A549 (cell line): ENCODE data around the gene SLC1A4. TPM values are rescaled to one million over a fixed set of nuclear protein-coding genes. Genes with fewer than 3 reads are reported as not detected.
A peak's percentile ranks its signal among the peaks of the same experiment; 100 is the strongest.

Experiments used
- ATAC-seq, 2 experiments: fragments of 200-7000 bp in 1 of 2; fragments of >200 bp in 1 of 2; cut with Nextera tagmentation in 1 of 2; cut with Tn5 transposase in 1 of 2; 3 replicates each; pipeline versions ENCODE4 v1.8.0 to v1.9.1; 2018 to 2020; ENCODE audit warnings: mild to moderate bottlenecking in 1 of 2, moderate library complexity in 1 of 2
- CTCF ChIA-PET: fragments of 300-600 bp; sonication (Branson Sonifier 250); formaldehyde crosslinking; extraction: SDS; loops from one replicate; lab custom pipeline; 2021; ENCODE audit warnings: antibody characterized with exemption, inconsistent platforms; lab: Yijun Ruan, JAX
- POLR2A ChIA-PET: fragments of 350-600 bp; formaldehyde crosslinking; extraction: SDS; loops from one replicate; lab custom pipeline; 2021; ENCODE audit warnings: antibody characterized with exemption, inconsistent platforms; lab: Yijun Ruan, JAX
- DNase-seq, 2 experiments: peaks; one replicate each; pipeline versions ENCODE4 v3.0.0 to v3.0.0-alpha.2; 2011 to 2016; ENCODE audit warnings: low read depth in 1 of 2, low spot score in 1 of 2
- FAIRE-seq: peaks from 2 replicates; lab custom pipeline; 2011; peaks lifted over from hg19 to GRCh38; lab: Jason Lieb, UNC
- H3K27ac ChIP-seq, 2 experiments: fragments of >200 bp; sonication (Bioruptor Twin); formaldehyde crosslinking; 3 replicates each; pipeline ENCODE4 v1.5.1; 2016 to 2017
- H3K4me1 ChIP-seq: fragments of >200 bp; sonication (Bioruptor Twin); formaldehyde crosslinking; 3 replicates; pipeline ENCODE4 v1.6.1; 2016
- H3K4me2 ChIP-seq: fragments of >200 bp; sonication (Bioruptor Twin); formaldehyde crosslinking; 3 replicates; pipeline ENCODE4 v1.6.1; 2016
- H3K4me3 ChIP-seq: fragments of >200 bp; sonication (Bioruptor Twin); formaldehyde crosslinking; 3 replicates; pipeline ENCODE4 v1.5.1; 2016
- H3K9me3 ChIP-seq: fragments of >200 bp; sonication (Bioruptor Twin); formaldehyde crosslinking; 3 replicates; pipeline ENCODE4 v1.6.1; 2016
- EHMT2 ChIP-seq: fragments of 200-600 bp; sonication (generic); IDR thresholded peaks from 2 replicates; pipeline ENCODE4 v1.6.1; 2016; ENCODE audit warnings: antibody characterized with exemption, low read depth, mild to moderate bottlenecking, moderate library complexity
- ESRRA ChIP-seq: fragments of 150-350 bp; IDR thresholded peaks from 2 replicates; pipeline ENCODE4 v1.6.1; 2014; ENCODE audit warnings: mild to moderate bottlenecking, low read length, borderline replicate concordance
- FOXS1 ChIP-seq: fragments of 250-450 bp; sonication (Bioruptor Pico); IDR thresholded peaks from 2 replicates; pipeline ENCODE4 v1.5.0; 2020; ENCODE audit warnings: mild to moderate bottlenecking, moderate library complexity
- JUNB ChIP-seq: fragments of >200 bp; sonication (Bioruptor Twin); formaldehyde crosslinking; IDR thresholded peaks from 2 replicates; pipeline ENCODE4 v1.6.1; 2016
- NPAS2 ChIP-seq: fragments of 250-450 bp; sonication (Bioruptor Pico); IDR thresholded peaks from 2 replicates; pipeline ENCODE4 v1.8.0; 2022; ENCODE audit warnings: mild to moderate bottlenecking, moderate library complexity, borderline replicate concordance
- PHF8 ChIP-seq: fragments of 200-600 bp; sonication (generic); IDR thresholded peaks from 2 replicates; pipeline ENCODE4 v1.6.1; 2016; ENCODE audit warnings: low read depth, mild to moderate bottlenecking, antibody characterized with exemption, moderate library complexity, borderline replicate concordance
- SREBF2 ChIP-seq: fragments of 450-650 bp; IDR thresholded peaks from 2 replicates; pipeline ENCODE4 v1.6.1; 2014; ENCODE audit warnings: mild to moderate bottlenecking, moderate library complexity
- ZC3H11A ChIP-seq: fragments of 450-650 bp; IDR thresholded peaks from 2 replicates; pipeline ENCODE4 v1.6.1; 2014; ENCODE audit warnings: antibody characterized with exemption, mild to moderate bottlenecking
- ZFP36 ChIP-seq: fragments of 450-650 bp; IDR thresholded peaks from 2 replicates; pipeline ENCODE4 v1.6.1; 2014; ENCODE audit warnings: borderline replicate concordance; ENCODE audit not compliant: partially characterized antibody
- WGBS: methylation state at CpG from one replicate; pipeline ENCODE4 v1.1.6; 2017; ENCODE audit errors: missing lambda C conversion rate; 5-methylcytosine and 5-hydroxymethylcytosine counted together
- polyA plus RNA-seq, 4 experiments: library from polyadenylated mRNA; depleted of rRNA in 3 of 4; stranded (reverse); fragments of >200 nt; fragmentation: RNase III in 1 of 4; extraction: RNeasy Plus Mini Kit Qiagen cat#74134 plus additional on column Dnase treatment in 1 of 4; gene quantifications; 2 replicates in 3 of 4; 3 replicates in 1 of 4; pipeline ENCODE4 v1.2.3, GENCODE V29; 2011 to 2017
- TF ChIP-seq, protein P1 (sequence below): IDR thresholded peaks from 2 replicates; pipeline ENCODE4 v1.6.1; 2012
- TF ChIP-seq, protein P2 (sequence below): fragments of 450-650 bp; IDR thresholded peaks from 2 replicates; pipeline ENCODE4 v1.6.1; 2014; ENCODE audit warnings: antibody characterized with exemption
- TF ChIP-seq, protein P3 (sequence below): fragments of >200 bp; sonication (Bioruptor Twin); formaldehyde crosslinking; IDR thresholded peaks from 3 replicates; pipeline ENCODE4 v1.5.1; 2016
- TF ChIP-seq, protein P4 (sequence below): fragments of >200 bp; sonication (Bioruptor Twin); formaldehyde crosslinking; IDR thresholded peaks from 2 replicates; pipeline ENCODE4 v1.6.1; 2016
- TF ChIP-seq, protein P5 (sequence below): fragments of 200-600 bp; sonication (generic); IDR thresholded peaks from 2 replicates; pipeline ENCODE4 v1.6.1; 2016; ENCODE audit warnings: antibody characterized with exemption, mild to moderate bottlenecking, moderate library complexity

SLC1A4 gene
- polyA plus RNA-seq, 2 of the 4 experiments (the other 2 are of a cell fraction) = 9.1 to 26.4 TPM

DNA sequence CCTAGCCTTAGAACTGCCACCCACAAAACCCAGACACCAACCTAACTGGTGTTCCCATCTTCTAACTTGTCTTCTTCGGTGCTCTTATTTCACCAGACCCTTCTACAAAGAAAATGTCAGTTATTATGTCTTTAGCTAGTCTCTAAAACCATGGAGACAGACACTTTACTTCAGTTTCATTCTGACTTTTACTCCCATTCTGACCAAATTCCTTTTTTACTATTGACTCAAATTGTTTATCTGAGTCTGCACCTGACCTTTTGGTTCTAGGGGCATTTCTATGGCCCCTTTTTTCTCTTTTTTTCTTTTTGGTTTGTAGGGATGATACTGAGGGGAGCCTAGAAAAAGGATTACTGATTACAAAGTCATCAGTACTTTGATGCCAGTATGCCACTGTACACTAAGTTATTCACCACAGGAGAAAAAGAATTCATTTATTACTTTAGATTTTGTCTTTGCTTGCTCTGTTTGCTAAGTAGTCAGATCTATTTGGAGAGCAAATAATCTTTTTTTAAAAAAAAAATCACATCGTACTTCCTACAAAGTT is 6.8 kb upstream of the SLC1A4 start:
- Histone ChIP-seq H3K9me3 (no peaks in the 10 kb centered on the region), H3K4me3 (no peak overlapping the region)
- CTCF ChIA-PET = interaction anchor here (0.9 to 1.7 kb wide), 2 partner anchors 18 to 65 kb away, joined by 3 to 7 read pairs; no protein-coding TSS in a partner anchor
- ATAC-seq = no peak
- TF ChIP-seq, protein P1, sequence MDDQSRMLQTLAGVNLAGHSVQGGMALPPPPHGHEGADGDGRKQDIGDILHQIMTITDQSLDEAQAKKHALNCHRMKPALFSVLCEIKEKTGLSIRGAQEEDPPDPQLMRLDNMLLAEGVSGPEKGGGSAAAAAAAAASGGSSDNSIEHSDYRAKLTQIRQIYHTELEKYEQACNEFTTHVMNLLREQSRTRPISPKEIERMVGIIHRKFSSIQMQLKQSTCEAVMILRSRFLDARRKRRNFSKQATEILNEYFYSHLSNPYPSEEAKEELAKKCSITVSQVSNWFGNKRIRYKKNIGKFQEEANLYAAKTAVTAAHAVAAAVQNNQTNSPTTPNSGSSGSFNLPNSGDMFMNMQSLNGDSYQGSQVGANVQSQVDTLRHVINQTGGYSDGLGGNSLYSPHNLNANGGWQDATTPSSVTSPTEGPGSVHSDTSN = no peak
- TF ChIP-seq PHF8 = no peak
- TF ChIP-seq, protein P2, sequence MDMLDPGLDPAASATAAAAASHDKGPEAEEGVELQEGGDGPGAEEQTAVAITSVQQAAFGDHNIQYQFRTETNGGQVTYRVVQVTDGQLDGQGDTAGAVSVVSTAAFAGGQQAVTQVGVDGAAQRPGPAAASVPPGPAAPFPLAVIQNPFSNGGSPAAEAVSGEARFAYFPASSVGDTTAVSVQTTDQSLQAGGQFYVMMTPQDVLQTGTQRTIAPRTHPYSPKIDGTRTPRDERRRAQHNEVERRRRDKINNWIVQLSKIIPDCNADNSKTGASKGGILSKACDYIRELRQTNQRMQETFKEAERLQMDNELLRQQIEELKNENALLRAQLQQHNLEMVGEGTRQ = no peak
- no peak for TF ChIP-seq ESRRA
- TF ChIP-seq, protein P3, sequence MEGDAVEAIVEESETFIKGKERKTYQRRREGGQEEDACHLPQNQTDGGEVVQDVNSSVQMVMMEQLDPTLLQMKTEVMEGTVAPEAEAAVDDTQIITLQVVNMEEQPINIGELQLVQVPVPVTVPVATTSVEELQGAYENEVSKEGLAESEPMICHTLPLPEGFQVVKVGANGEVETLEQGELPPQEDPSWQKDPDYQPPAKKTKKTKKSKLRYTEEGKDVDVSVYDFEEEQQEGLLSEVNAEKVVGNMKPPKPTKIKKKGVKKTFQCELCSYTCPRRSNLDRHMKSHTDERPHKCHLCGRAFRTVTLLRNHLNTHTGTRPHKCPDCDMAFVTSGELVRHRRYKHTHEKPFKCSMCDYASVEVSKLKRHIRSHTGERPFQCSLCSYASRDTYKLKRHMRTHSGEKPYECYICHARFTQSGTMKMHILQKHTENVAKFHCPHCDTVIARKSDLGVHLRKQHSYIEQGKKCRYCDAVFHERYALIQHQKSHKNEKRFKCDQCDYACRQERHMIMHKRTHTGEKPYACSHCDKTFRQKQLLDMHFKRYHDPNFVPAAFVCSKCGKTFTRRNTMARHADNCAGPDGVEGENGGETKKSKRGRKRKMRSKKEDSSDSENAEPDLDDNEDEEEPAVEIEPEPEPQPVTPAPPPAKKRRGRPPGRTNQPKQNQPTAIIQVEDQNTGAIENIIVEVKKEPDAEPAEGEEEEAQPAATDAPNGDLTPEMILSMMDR = no peak
- TF ChIP-seq, all 56 proteins: peak for 0
- POLR2A ChIA-PET = no interaction called here
- 22% methylated on average over 2 of the region's 2 CpGs for WGBS
- FAIRE-seq (no peak), DNase-seq (no peak)
- Histone ChIP-seq H3K27ac (no peak overlapping the region), H3K4me2 (peak overlapping the region; percentile 21; the same call in 2 of the 3 replicates), H3K4me1 (peaks cover 28% of the 10 kb centered on the region)

DNA sequence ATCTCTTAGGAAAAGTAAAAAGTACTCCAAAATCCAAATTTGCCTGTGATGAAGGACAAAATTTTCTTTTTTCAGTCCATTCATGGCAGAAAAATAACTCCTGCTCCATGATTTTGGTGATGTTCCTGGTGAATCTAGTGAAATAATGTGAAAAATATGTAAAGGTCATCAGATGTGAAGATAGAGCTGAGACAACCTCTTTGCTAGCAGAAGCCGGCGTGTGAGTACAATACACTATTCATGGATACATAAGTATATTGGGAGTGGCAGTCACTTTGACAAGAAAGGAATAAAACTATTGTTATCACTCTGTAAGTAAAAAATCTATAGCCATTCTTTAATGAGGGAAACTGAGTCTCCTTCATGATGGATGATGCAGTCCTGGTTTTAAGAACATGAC is 6.3 kb upstream of the SLC1A4 start:
- H3K4me1 ChIP-seq = peaks cover 34% of the 10 kb centered on the region
- 60% methylated on average over 2 of the region's 2 CpGs for WGBS
- H3K4me2 ChIP-seq = peak overlapping the region; percentile 21; the same call in 1 of the 3 replicates
- FAIRE-seq (no peak), DNase-seq (no peak)
- H3K9me3 ChIP-seq = no peaks in the 10 kb centered on the region
- no peak overlapping the region for H3K27ac ChIP-seq
- no peak overlapping the region for H3K4me3 ChIP-seq
- POLR2A ChIA-PET = no interaction called here
- TF ChIP-seq ZC3H11A (no peak), FOXS1 (CRISPR knock-in tag) (no peak)
- TF ChIP-seq, all 56 proteins: peak for 0
- CTCF ChIA-PET = interaction anchor here (0.9 to 1.7 kb wide), 2 partner anchors 19 to 65 kb away, joined by 3 to 7 read pairs; no protein-coding TSS in a partner anchor
- no peak for ATAC-seq

DNA sequence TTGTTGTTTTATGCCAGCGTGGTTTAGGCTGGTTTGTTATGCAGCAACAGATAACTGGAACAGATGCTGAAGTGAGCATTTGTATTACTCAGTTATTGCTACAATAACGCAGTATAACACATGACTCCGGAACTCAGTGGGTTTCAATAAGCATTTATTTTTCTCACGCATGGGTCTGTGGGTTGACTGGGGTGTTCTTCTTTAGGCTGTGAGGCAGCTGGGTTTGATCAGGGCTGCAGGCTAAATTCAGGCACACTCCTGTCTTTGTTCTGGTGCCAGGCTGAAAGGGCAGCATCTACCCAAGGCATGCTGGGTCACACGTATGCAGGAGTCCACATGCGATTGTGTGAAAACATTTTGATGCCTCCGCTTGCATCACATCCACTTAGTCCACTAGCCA is 3.8 kb upstream of the SLC1A4 start:
- ATAC-seq (no peak), FAIRE-seq (no peak), DNase-seq (no peak)
- 92% methylated on average over 7 of the region's 7 CpGs for WGBS
- ChIA-PET POLR2A (no interaction called here), CTCF (interaction anchor here (2.1 kb wide), 1 partner anchor 68 kb away, joined by 11 read pairs; no protein-coding TSS in a partner anchor)
- Histone ChIP-seq H3K4me1 (peaks cover 32% of the 10 kb centered on the region), H3K9me3 (no peaks in the 10 kb centered on the region), H3K4me2 (no peak overlapping the region), H3K27ac (no peak overlapping the region), H3K4me3 (no peak overlapping the region)
- TF ChIP-seq, protein P4, sequence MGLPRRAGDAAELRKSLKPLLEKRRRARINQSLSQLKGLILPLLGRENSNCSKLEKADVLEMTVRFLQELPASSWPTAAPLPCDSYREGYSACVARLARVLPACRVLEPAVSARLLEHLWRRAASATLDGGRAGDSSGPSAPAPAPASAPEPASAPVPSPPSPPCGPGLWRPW = no peak

DNA sequence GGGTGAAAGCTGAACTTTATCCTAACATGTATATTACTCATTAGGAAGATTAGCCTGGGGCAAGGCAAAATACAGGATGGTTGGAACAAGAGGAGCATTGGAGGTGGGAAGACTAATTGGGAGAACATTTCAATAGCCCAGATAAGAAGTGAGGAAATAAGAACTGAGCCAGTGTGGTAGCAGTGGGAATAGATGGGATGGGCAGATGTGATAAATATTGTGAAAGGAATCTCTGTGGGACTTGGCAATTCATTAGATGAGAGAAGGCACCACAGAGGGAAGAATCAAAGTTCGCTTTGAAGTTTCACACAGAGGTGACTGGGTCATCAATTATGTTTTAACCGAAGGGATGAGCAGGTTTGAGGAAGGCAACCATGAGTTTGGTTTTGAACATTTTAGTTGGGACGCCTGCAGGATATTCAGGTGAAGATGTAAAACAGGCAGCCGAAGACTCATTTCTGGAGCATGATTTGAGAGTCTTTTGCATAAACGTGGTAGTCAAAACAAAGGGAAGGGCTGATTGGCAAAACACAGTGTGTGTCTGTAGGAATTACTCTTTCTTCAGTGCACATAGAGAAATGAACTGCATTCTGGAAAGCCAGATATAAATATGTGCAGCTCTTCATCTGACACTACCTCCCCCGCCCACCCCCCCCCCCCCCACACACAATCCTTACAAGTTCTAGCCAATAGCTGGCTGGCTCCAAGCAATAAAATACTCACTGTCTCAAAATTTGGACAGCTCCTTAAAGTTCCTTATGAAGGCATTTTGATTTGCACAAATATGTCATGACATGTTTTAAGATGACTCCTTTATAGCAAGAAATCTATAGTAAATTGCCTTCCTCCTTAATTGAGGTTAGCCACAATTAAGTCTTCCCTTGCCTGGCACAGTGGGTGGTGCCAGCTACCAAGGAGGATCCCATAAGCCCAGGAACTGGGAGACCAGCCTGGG is 1.9 kb upstream of the SLC1A4 start:
- CTCF ChIA-PET = interaction anchor here (0.8 to 12.0 kb wide), 10 partner anchors 8 to 70 kb away, joined by 3 to 99 read pairs (median 6); no protein-coding TSS in a partner anchor
- Histone ChIP-seq H3K27ac (peak overlapping the region; percentile 91 to 94), H3K4me1 (peaks cover 35% of the 10 kb centered on the region)
- 72% methylated on average over 6 of the region's 6 CpGs for WGBS
- DNase-seq = no peak
- TF ChIP-seq NPAS2 (CRISPR knock-in tag) (no peak), JUNB (no peak), ZFP36 (no peak), EHMT2 (no peak), SREBF2 (no peak)
- TF ChIP-seq, protein P5, sequence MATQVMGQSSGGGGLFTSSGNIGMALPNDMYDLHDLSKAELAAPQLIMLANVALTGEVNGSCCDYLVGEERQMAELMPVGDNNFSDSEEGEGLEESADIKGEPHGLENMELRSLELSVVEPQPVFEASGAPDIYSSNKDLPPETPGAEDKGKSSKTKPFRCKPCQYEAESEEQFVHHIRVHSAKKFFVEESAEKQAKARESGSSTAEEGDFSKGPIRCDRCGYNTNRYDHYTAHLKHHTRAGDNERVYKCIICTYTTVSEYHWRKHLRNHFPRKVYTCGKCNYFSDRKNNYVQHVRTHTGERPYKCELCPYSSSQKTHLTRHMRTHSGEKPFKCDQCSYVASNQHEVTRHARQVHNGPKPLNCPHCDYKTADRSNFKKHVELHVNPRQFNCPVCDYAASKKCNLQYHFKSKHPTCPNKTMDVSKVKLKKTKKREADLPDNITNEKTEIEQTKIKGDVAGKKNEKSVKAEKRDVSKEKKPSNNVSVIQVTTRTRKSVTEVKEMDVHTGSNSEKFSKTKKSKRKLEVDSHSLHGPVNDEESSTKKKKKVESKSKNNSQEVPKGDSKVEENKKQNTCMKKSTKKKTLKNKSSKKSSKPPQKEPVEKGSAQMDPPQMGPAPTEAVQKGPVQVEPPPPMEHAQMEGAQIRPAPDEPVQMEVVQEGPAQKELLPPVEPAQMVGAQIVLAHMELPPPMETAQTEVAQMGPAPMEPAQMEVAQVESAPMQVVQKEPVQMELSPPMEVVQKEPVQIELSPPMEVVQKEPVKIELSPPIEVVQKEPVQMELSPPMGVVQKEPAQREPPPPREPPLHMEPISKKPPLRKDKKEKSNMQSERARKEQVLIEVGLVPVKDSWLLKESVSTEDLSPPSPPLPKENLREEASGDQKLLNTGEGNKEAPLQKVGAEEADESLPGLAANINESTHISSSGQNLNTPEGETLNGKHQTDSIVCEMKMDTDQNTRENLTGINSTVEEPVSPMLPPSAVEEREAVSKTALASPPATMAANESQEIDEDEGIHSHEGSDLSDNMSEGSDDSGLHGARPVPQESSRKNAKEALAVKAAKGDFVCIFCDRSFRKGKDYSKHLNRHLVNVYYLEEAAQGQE = no peak
- TF ChIP-seq, all 56 proteins: peak for 0
- Histone ChIP-seq H3K9me3 (no peaks in the 10 kb centered on the region), H3K4me2 (peak overlapping the region; percentile 96), H3K4me3 (peak overlapping the region; percentile 89)
- POLR2A ChIA-PET = interaction anchor here (0.6 to 2.3 kb wide), 6 partner anchors 8 to 143 kb away, joined by 3 to 11 read pairs (median 8); partner anchors contain the start of gene RAB1A
- ATAC-seq = no peak
- FAIRE-seq = no peak
